ENCODE data around the gene CDHR3.

DNA sequence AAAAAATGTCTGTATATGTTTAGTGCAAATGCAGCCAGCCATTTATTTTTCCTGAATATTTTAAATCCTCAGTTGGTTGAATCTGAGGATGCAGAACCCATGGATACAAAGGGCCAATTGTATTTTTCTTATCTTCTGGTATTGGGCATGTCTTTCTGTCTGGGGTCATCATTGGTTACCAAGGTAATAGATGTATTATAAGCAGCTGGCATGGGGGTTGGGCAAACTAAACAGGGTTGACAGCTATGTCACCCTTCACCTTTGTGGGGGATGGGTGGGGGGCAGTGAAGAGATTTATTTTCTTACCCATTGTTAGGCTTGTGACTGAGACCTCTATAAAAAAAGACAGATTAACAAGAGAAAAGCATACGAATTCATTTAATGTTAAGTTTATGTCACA lies 38.8 kb downstream of the CDHR3 start:
- TF ChIP-seq EZH2 (IDR thresholded peaks at IDR 0.05) (no peak), EZH2phosphoT487 (IDR thresholded peaks at IDR 0.05) (no peak)
- TF ChIP-seq, protein P1, sequence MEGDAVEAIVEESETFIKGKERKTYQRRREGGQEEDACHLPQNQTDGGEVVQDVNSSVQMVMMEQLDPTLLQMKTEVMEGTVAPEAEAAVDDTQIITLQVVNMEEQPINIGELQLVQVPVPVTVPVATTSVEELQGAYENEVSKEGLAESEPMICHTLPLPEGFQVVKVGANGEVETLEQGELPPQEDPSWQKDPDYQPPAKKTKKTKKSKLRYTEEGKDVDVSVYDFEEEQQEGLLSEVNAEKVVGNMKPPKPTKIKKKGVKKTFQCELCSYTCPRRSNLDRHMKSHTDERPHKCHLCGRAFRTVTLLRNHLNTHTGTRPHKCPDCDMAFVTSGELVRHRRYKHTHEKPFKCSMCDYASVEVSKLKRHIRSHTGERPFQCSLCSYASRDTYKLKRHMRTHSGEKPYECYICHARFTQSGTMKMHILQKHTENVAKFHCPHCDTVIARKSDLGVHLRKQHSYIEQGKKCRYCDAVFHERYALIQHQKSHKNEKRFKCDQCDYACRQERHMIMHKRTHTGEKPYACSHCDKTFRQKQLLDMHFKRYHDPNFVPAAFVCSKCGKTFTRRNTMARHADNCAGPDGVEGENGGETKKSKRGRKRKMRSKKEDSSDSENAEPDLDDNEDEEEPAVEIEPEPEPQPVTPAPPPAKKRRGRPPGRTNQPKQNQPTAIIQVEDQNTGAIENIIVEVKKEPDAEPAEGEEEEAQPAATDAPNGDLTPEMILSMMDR (IDR thresholded peaks at IDR 0.05): no peak

All from neural progenitor cell (in vitro differentiated cells).